Glomerular visceral epithelial cell (primary cell): ENCODE data around the gene ANKRD30BL.
"Not testable (repeated sequence)": the region's sequence is repeated elsewhere in the genome, so short reads cannot be mapped to it uniquely, and the experiment has no call there.

ENCODE experiments used
- DNase-seq: peaks from one replicate; pipeline ENCODE4 v3.0.0-alpha.2; 2016; ENCODE audit errors: extremely low spot score

The ANKRD30BL gene

GRCh38 chr2:132161161-132162124 lies at the start of gene ANKRD30BL:
Gene ANKRD30BL (minus strand): TSS chr2:132161952. CDS start chr2:132161705, 247 bp downstream.
- DNase-seq, result not testable (repeated sequence)

GRCh38 chr2:132202866-132203265 lies 41.1 kb upstream of the ANKRD30BL start:
- not testable (repeated sequence) for DNase-seq

- DNase-seq, result not testable (repeated sequence)
Measured at GRCh38 chr2:132192854-132193253, 31.1 kb upstream of the ANKRD30BL start.

- not testable (repeated sequence) for DNase-seq
Measured at GRCh38 chr2:132167100-132167499, 5.3 kb upstream of the ANKRD30BL start.

- not testable (repeated sequence) for DNase-seq
Measured at GRCh38 chr2:132162125-132162660, 441 bp upstream of the ANKRD30BL start.

- DNase-seq, result peak; percentile 31
Measured at GRCh38 chr2:132146774-132147173, 15.0 kb downstream of the ANKRD30BL start.
